Brain microvascular endothelial cell (primary cell): ENCODE data around the gene HOXD10.

Experiments
- DNase-seq: peaks from one replicate; pipeline ENCODE4 v3.0.0-alpha.2; 2020
- H3K27ac ChIP-seq: fragments of 250-450 bp; sonication (Bioruptor Pico); 2 replicates; pipeline ENCODE4 v1.5.1; 2020; ENCODE audit warnings: mild to moderate bottlenecking, moderate library complexity
- H3K27me3 ChIP-seq: fragments of 250-450 bp; sonication (Bioruptor Pico); replicated peaks from 2 replicates; pipeline ENCODE4 v1.5.1; 2020; ENCODE audit warnings: mild to moderate bottlenecking
- H3K36me3 ChIP-seq: fragments of 250-450 bp; sonication (Bioruptor Pico); replicated peaks from 2 replicates; pipeline ENCODE4 v1.5.1; 2020; ENCODE audit warnings: mild to moderate bottlenecking
- H3K4me3 ChIP-seq: 2 replicates; pipeline ENCODE4 v1.5.1; 2011; ENCODE audit warnings: low read depth, mild to moderate bottlenecking, control low read depth, low read length, moderate library complexity
- in situ Hi-C: cut with HindIII; loops from 2 replicates; pipeline ENCODE4 v1.10.0; 2017; ENCODE audit warnings: low sequenced_read_pairs, low pct_ligation_motif_present
- TF ChIP-seq, protein P1 (sequence below): IDR thresholded peaks from 2 replicates; pipeline ENCODE4 v1.5.1; 2011; ENCODE audit warnings: low read depth, mild to moderate bottlenecking, moderate library complexity, low read length, control low read depth, inconsistent platforms; ENCODE audit errors: missing control alignments

Gene HOXD10

DNA sequence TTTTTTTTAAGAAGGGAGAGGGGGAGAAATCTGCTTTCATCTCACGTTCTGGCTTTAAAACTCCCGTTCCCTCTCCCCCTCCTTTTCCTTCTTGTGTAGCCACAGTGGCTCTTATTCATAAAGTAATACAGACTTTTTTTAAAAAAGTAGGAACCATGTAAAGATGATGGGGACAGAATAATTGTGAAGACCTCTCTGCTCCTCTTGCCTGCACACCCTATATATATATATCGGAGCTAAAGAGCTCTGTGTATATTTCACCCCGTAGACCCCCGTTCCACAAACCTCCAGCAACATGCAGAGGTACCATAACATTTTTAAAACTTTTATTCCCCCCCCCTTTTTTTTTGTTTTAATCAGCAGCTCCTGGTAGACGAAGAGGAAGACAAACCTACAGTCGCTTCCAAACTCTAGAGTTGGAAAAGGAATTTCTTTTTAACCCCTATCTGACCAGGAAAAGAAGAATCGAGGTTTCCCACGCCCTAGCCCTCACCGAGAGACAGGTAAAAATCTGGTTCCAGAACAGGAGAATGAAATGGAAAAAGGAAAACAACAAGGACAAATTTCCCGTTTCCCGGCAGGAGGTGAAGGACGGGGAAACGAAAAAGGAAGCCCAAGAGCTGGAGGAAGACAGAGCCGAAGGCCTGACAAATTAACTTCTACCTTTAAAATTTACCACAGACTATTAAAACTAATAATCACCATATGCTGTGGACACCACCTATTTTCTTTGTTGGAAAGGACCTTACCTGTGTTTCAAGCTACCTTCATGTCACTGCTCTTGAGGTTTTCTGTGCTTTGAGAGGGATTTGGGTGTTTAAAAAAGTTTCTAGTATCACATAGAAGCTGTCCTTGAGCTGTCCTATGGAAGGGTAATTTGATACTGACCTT lies 14.6 kb downstream of the HOXD10 start:
- TF ChIP-seq, protein P1, sequence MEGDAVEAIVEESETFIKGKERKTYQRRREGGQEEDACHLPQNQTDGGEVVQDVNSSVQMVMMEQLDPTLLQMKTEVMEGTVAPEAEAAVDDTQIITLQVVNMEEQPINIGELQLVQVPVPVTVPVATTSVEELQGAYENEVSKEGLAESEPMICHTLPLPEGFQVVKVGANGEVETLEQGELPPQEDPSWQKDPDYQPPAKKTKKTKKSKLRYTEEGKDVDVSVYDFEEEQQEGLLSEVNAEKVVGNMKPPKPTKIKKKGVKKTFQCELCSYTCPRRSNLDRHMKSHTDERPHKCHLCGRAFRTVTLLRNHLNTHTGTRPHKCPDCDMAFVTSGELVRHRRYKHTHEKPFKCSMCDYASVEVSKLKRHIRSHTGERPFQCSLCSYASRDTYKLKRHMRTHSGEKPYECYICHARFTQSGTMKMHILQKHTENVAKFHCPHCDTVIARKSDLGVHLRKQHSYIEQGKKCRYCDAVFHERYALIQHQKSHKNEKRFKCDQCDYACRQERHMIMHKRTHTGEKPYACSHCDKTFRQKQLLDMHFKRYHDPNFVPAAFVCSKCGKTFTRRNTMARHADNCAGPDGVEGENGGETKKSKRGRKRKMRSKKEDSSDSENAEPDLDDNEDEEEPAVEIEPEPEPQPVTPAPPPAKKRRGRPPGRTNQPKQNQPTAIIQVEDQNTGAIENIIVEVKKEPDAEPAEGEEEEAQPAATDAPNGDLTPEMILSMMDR = no peak
- in situ Hi-C loops = loop anchor here (25.0 kb wide), 1 partner anchor 506 kb away; no protein-coding TSS in a partner anchor
- no peak for DNase-seq
- Histone ChIP-seq H3K27ac (no peak overlapping the region), H3K36me3 (no peaks in the 10 kb centered on the region), H3K27me3 (peaks cover 90% of the 10 kb centered on the region), H3K4me3 (no peak overlapping the region)

DNA sequence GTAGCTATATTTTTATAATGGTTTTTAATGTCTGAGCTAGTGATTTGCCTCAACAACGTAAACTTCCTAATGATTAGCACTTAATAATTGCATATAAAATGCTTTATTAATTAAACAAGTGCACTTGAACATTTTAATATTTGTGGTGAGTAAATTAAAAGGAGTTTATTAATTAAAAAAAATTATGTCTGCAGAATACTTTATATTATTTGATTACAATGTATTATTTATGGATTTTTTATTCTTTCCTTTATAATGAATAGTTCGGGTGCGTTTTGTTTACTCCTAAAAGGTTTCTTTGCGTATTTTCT lies 15.2 kb downstream of the HOXD10 start:
- no peak overlapping the region for H3K4me3 ChIP-seq
- in situ Hi-C loops = loop anchor here (25.0 kb wide), 1 partner anchor 505 kb away; no protein-coding TSS in a partner anchor
- no peak for DNase-seq
- TF ChIP-seq, protein P1 = no peak
- H3K27ac ChIP-seq = no peak overlapping the region
- H3K27me3 ChIP-seq = peaks cover 92% of the 10 kb centered on the region
- no peaks in the 10 kb centered on the region for H3K36me3 ChIP-seq

DNA sequence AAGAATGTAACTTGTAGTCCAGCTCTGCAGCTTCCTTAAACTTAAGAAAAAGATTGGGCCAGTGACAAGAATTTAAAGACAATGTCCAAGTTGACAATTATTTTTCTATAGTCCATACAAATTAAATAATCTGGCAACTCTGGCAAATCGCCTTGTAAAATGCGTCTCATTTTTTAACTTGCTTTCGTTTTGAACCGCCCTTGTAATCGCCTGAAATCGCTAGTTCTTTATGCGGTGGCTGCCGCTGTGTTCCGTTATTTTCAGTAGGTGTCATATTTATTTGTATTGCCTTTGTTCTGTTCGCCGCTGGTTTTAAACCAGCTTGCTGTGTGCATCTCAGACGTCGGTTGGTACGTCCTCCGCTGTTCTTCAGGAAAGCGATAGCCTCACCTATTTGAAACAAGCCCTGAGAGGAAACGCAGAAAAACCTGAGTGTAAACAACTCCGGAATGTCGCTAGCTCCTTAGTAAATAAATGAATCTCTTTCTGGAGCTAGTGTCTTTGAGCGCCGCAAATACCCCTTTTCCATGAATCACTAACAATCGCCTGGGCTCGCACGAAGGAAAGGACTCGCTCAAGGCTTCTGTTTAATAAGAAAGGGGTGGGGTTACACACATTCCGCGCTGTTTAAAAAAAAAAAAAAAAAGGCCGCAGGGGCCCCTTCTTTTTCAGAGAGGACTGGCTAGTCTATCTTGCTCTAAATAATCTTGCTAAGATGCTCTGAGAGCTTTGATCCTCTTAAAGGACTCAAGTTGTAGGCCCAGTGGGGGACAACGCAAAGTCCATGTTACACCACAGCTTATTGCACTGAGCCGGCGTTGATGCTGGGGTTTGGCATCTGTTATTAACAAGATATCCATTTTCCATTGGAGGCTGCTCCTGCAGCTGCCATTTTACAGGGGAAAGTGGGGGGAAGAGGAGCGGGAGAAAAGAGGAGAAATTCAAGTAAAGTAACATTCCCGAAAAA lies 15.9 kb downstream of the HOXD10 start:
- DNase-seq = no peak
- peaks cover 95% of the 10 kb centered on the region for H3K27me3 ChIP-seq
- in situ Hi-C loops = loop anchor here (25.0 kb wide), 1 partner anchor 505 kb away; no protein-coding TSS in a partner anchor
- H3K27ac ChIP-seq = no peak overlapping the region
- no peaks in the 10 kb centered on the region for H3K36me3 ChIP-seq
- TF ChIP-seq, protein P1 = no peak
- H3K4me3 ChIP-seq = no peak overlapping the region

DNA sequence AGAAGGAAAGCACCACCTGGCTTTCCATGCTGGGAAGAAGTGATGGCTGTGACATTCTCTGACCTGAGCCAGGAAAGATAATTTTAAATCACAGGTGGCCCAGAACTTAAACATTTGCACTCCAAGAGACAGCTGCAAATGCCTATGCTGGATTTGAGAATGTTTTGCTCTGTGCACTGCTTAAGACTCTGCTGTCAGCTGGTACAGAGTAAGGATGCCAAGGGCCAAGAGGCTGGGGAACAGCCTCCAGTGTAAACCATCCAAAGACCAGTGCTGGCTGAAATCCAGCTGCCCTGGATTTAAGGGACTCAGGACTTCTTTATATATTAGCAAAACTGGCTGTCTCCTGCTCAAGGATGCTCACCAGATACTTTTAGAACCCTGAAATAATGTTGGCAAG lies 16.8 kb downstream of the HOXD10 start:
- Histone ChIP-seq H3K36me3 (no peaks in the 10 kb centered on the region), H3K27me3 (peaks cover 96% of the 10 kb centered on the region), H3K4me3 (no peak overlapping the region), H3K27ac (no peak overlapping the region)
- DNase-seq = no peak
- TF ChIP-seq, protein P1 = no peak
- in situ Hi-C loops = loop anchor here (25.0 kb wide), 1 partner anchor 504 kb away; no protein-coding TSS in a partner anchor

DNA sequence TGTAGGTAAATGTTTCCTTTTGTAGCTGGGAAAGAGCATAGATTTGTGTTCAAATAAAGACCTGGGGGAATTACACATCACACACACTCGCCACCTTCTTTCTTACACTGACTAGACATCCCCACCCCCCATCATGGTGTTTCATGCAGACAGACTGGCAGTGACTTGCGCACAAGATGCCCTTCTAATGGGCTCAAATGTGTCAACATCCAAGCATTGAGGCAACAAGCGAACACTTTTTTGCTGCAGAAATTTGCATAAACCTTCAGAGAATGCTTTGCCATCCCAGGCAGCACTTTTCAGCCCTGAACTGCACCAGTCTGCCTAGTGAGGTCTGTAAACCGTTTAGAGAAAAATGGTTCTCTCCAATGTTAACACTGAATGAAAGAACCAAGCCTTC lies 17.5 kb downstream of the HOXD10 start:
- TF ChIP-seq, protein P1 = no peak
- in situ Hi-C loops = loop anchor here (25.0 kb wide), 1 partner anchor 503 kb away; no protein-coding TSS in a partner anchor
- H3K4me3 ChIP-seq = no peak overlapping the region
- H3K36me3 ChIP-seq = no peaks in the 10 kb centered on the region
- no peak overlapping the region for H3K27ac ChIP-seq
- DNase-seq = no peak
- H3K27me3 ChIP-seq = peaks cover 96% of the 10 kb centered on the region
